Astrocyte (in vitro differentiated cells and primary cell): Measurements from ENCODE around the gene DNAH1. TPM values are rescaled to one million over a fixed set of nuclear protein-coding genes. Genes with fewer than 3 reads are reported as not detected.

Source experiments
- DNase-seq: peaks from one replicate; pipeline ENCODE4 v3.0.0-alpha.2; 2010; ENCODE audit warnings: low read depth
- FAIRE-seq: peaks from 2 replicates; lab custom pipeline; 2011; peaks lifted over from hg19 to GRCh38; lab: Jason Lieb, UNC
- H2AFZ ChIP-seq: 2 replicates; pipeline ENCODE4 v1.6.0; 2012; ENCODE audit warnings: low read depth, low read length, inconsistent platforms
- H3K27ac ChIP-seq: 2 replicates; pipeline ENCODE4 v1.5.1; 2011; ENCODE audit warnings: low read depth, low read length, inconsistent platforms
- H3K27me3 ChIP-seq: 2 replicates; pipeline ENCODE4 v1.6.0; 2011; ENCODE audit warnings: low read length, inconsistent platforms; ENCODE audit not compliant: insufficient read depth
- H3K36me3 ChIP-seq: 2 replicates; pipeline ENCODE4 v1.5.1; 2011; ENCODE audit warnings: low read length, inconsistent platforms; ENCODE audit not compliant: insufficient read depth
- H3K4me1 ChIP-seq: 2 replicates; pipeline ENCODE4 v1.5.1; 2011; ENCODE audit warnings: low read length, inconsistent platforms; ENCODE audit not compliant: insufficient read depth
- H3K4me2 ChIP-seq: 2 replicates; pipeline ENCODE4 v1.6.0; 2012; ENCODE audit warnings: low read length, inconsistent platforms
- H3K4me3 ChIP-seq: 2 replicates; pipeline ENCODE4 v1.5.1; 2011; ENCODE audit warnings: low read depth, mild to moderate bottlenecking, low read length, inconsistent platforms; ENCODE audit not compliant: insufficient read depth
- H3K79me2 ChIP-seq: 2 replicates; pipeline ENCODE4 v1.6.0; 2012; ENCODE audit warnings: mild to moderate bottlenecking, low read length, inconsistent platforms; ENCODE audit not compliant: insufficient read depth
- H3K9ac ChIP-seq: 2 replicates; pipeline ENCODE4 v1.6.0; 2012; ENCODE audit warnings: mild to moderate bottlenecking, low read length, inconsistent platforms
- H3K9me3 ChIP-seq: 2 replicates; pipeline ENCODE4 v1.5.1; 2012; ENCODE audit warnings: low read depth, mild to moderate bottlenecking, low read length, inconsistent platforms; ENCODE audit not compliant: insufficient read depth
- H4K20me1 ChIP-seq: 2 replicates; pipeline ENCODE4 v1.6.0; 2012; ENCODE audit warnings: low read length, inconsistent platforms; ENCODE audit not compliant: insufficient read depth
- H3K27ac Mint-ChIP-seq: one replicate; pipeline ENCODE4 v1.8.0; 2021; ENCODE audit warnings: mild to moderate bottlenecking, mixed read lengths; ENCODE audit not compliant: unreplicated experiment
- H3K27me3 Mint-ChIP-seq: one replicate; pipeline ENCODE4 v1.8.0; 2021; ENCODE audit warnings: low read depth, mixed read lengths; ENCODE audit not compliant: unreplicated experiment
- H3K36me3 Mint-ChIP-seq: one replicate; pipeline ENCODE4 v1.8.0; 2021; ENCODE audit warnings: low read depth, mixed read lengths; ENCODE audit not compliant: unreplicated experiment
- H3K4me1 Mint-ChIP-seq: one replicate; pipeline ENCODE4 v1.8.0; 2021; ENCODE audit warnings: low read depth, mixed read lengths; ENCODE audit not compliant: unreplicated experiment
- H3K4me3 Mint-ChIP-seq: one replicate; pipeline ENCODE4 v1.8.0; 2021; ENCODE audit warnings: mild to moderate bottlenecking, moderate library complexity, mixed read lengths; ENCODE audit not compliant: unreplicated experiment
- H3K9me3 Mint-ChIP-seq: one replicate; pipeline ENCODE4 v1.8.0; 2021; ENCODE audit warnings: mild to moderate bottlenecking, mixed read lengths; ENCODE audit not compliant: unreplicated experiment
- CTCF ChIP-seq: IDR thresholded peaks from 2 replicates; pipeline ENCODE4 v1.5.1; 2011; ENCODE audit warnings: low read depth, mild to moderate bottlenecking, inconsistent platforms, low read length, moderate library complexity; ENCODE audit not compliant: insufficient read depth
- EZH2 ChIP-seq: IDR thresholded peaks from 2 replicates; pipeline ENCODE4 v1.6.1; 2012; ENCODE audit warnings: mild to moderate bottlenecking, low read length, inconsistent platforms; ENCODE audit not compliant: insufficient read depth
- total RNA-seq: library from RNA; stranded (reverse); gene quantifications from 2 replicates; pipeline ENCODE4 v1.2.1, GENCODE V29; 2021

DNAH1 gene
- total RNA-seq, 1 donor from 2014 or later, result 2.3 TPM

GRCh38 chr3:52315006-52315405, 1.1 kb upstream of the DNAH1 start:
- Mint-ChIP-seq H3K27ac (no peak overlapping the region), H3K27me3 (peaks cover 19% of the 10 kb centered on the region)
- H3K27ac ChIP-seq, result no peak overlapping the region

GRCh38 chr3:52317208-52318000, 1.3 kb downstream of the DNAH1 start:
- H3K36me3 ChIP-seq, result no peaks in the 10 kb centered on the region
- Mint-ChIP-seq H3K27ac (no peak overlapping the region), H3K4me3 (peak overlapping the region; percentile 64), H3K27me3 (peaks cover 26% of the 10 kb centered on the region), H3K9me3 (peaks cover 1% of the 10 kb centered on the region), H3K36me3 (peaks cover 4% of the 10 kb centered on the region), H3K4me1 (peaks cover 3% of the 10 kb centered on the region)
- H3K27ac ChIP-seq, result no peak overlapping the region
- H3K4me1 ChIP-seq, result peaks cover 8% of the 10 kb centered on the region
- H3K9ac ChIP-seq, result no peak overlapping the region
- no peaks in the 10 kb centered on the region for H3K27me3 ChIP-seq
- no peaks in the 10 kb centered on the region for H3K9me3 ChIP-seq
- TF ChIP-seq EZH2 (no peak), CTCF (no peak)
- DNase-seq, result no peak
- H3K4me2 ChIP-seq, result peak overlapping the region; percentile 82
- H4K20me1 ChIP-seq, result no peaks in the 10 kb centered on the region
- H3K79me2 ChIP-seq, result no peaks in the 10 kb centered on the region
- peak overlapping the region; percentile 70 for H2AFZ ChIP-seq
- no peak for FAIRE-seq
- H3K4me3 ChIP-seq, result peak overlapping the region; percentile 48

More at GRCh38 chr3:52315006-52315405, 1.1 kb upstream of the DNAH1 start:
- no peaks in the 10 kb centered on the region for H3K27me3 ChIP-seq
- H2AFZ ChIP-seq, result no peak overlapping the region
- H4K20me1 ChIP-seq, result no peaks in the 10 kb centered on the region
- no peak for FAIRE-seq
- H3K9me3 ChIP-seq, result no peaks in the 10 kb centered on the region
- H3K36me3 Mint-ChIP-seq, result peaks cover 8% of the 10 kb centered on the region
- no peaks in the 10 kb centered on the region for H3K79me2 ChIP-seq
- H3K4me2 ChIP-seq, result no peak overlapping the region
- H3K4me1 ChIP-seq, result peaks cover 11% of the 10 kb centered on the region
- H3K4me3 Mint-ChIP-seq, result no peak overlapping the region
- no peak overlapping the region for H3K4me3 ChIP-seq
- H3K9ac ChIP-seq, result no peak overlapping the region
- H3K4me1 Mint-ChIP-seq, result peaks cover 3% of the 10 kb centered on the region
- TF ChIP-seq CTCF (no peak), EZH2 (no peak)
- H3K9me3 Mint-ChIP-seq, result peaks cover 1% of the 10 kb centered on the region
- DNase-seq, result no peak
- no peaks in the 10 kb centered on the region for H3K36me3 ChIP-seq

GRCh38 chr3:52318186-52318816, 2.2 kb downstream of the DNAH1 start:
- Mint-ChIP-seq H3K36me3 (peaks cover 4% of the 10 kb centered on the region), H3K4me3 (no peak overlapping the region), H3K9me3 (peaks cover 3% of the 10 kb centered on the region), H3K27ac (no peak overlapping the region), H3K27me3 (peaks cover 27% of the 10 kb centered on the region), H3K4me1 (peaks cover 3% of the 10 kb centered on the region)
- Histone ChIP-seq H4K20me1 (no peaks in the 10 kb centered on the region), H3K9me3 (no peaks in the 10 kb centered on the region), H2AFZ (no peak overlapping the region), H3K27me3 (no peaks in the 10 kb centered on the region), H3K9ac (no peak overlapping the region), H3K27ac (no peak overlapping the region), H3K4me3 (no peak overlapping the region), H3K36me3 (no peaks in the 10 kb centered on the region), H3K79me2 (no peaks in the 10 kb centered on the region), H3K4me2 (peak overlapping the region; percentile 82), H3K4me1 (peaks cover 8% of the 10 kb centered on the region)
- TF ChIP-seq EZH2 (no peak), CTCF (no peak)
- no peak for DNase-seq
- FAIRE-seq, result no peak
